HL-60 (cell line): ENCODE measurements around the gene CACNA2D3.

Experiments
- POLR2AphosphoS5 ChIP-seq: IDR thresholded peaks from 2 replicates; pipeline ENCODE4 v1.6.1; 2012; ENCODE audit warnings: low read depth
- TF ChIP-seq, protein P1 (sequence below): IDR thresholded peaks from one replicate; pipeline ENCODE4 v1.5.1; 2011; ENCODE audit warnings: low read length, control low read depth, inconsistent platforms; ENCODE audit not compliant: insufficient read depth

DNA sequence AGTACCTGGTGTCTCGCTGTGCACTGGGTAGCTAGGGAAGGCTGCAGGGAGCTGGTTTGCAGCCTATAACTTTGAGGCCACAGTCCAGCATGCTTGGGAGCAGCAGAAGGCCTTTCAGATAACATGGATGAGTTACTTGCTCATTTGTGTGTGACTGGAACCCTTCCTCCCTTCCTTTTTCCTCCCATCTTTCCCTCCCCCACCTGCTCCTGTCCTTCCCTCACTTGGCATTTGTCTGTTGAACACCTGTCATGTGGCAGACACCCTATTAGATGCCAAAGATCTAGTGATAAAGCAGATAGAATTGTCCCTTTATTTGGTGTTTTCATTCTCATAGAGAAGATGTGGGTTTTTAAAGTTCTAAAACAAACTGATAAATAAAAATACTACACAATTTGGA is 733.9 kb downstream of the CACNA2D3 start:
- TF ChIP-seq, protein P1, sequence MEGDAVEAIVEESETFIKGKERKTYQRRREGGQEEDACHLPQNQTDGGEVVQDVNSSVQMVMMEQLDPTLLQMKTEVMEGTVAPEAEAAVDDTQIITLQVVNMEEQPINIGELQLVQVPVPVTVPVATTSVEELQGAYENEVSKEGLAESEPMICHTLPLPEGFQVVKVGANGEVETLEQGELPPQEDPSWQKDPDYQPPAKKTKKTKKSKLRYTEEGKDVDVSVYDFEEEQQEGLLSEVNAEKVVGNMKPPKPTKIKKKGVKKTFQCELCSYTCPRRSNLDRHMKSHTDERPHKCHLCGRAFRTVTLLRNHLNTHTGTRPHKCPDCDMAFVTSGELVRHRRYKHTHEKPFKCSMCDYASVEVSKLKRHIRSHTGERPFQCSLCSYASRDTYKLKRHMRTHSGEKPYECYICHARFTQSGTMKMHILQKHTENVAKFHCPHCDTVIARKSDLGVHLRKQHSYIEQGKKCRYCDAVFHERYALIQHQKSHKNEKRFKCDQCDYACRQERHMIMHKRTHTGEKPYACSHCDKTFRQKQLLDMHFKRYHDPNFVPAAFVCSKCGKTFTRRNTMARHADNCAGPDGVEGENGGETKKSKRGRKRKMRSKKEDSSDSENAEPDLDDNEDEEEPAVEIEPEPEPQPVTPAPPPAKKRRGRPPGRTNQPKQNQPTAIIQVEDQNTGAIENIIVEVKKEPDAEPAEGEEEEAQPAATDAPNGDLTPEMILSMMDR: no peak
- no peak for TF ChIP-seq POLR2AphosphoS5
